Measurements from ENCODE around the gene ST3GAL5.

ST3GAL5 gene

GRCh38 chr2:85861180-85861579 lies 27.6 kb downstream of the ST3GAL5 start:
- Histone ChIP-seq H3K27ac (no peak overlapping the region), H3K4me3 (ENCODE audit: low read depth, low read length) (no peak overlapping the region), H3K79me2 (no peaks in the 10 kb centered on the region), H3K36me3 (ENCODE audit: control insufficient read depth, insufficient read depth, low read length) (no peaks in the 10 kb centered on the region), H2AFZ (no peak overlapping the region), H3K9ac (no peak overlapping the region), H3K27me3 (ENCODE audit: control insufficient read depth, insufficient read depth, low read length) (no peaks in the 10 kb centered on the region), H3K9me3 (ENCODE audit: control insufficient read depth, low read length) (no peaks in the 10 kb centered on the region), H3K4me1 (no peaks in the 10 kb centered on the region), H3K4me2 (ENCODE audit: low read length) (no peak overlapping the region)
- no peak for TF ChIP-seq CTCF (IDR thresholded peaks at IDR 0.05)

GRCh38 chr2:85858841-85859240 lies 29.9 kb downstream of the ST3GAL5 start:
- no peak for TF ChIP-seq CTCF (IDR thresholded peaks at IDR 0.05)
- H3K36me3 ChIP-seq (ENCODE audit: control insufficient read depth, insufficient read depth, low read length), result no peaks in the 10 kb centered on the region

GRCh38 chr2:85854897-85855296 lies 33.9 kb downstream of the ST3GAL5 start:
- no peaks in the 10 kb centered on the region for H3K4me1 ChIP-seq
- H3K79me2 ChIP-seq, result no peaks in the 10 kb centered on the region
- no peaks in the 10 kb centered on the region for H3K36me3 ChIP-seq (ENCODE audit: control insufficient read depth, insufficient read depth, low read length)
- no peaks in the 10 kb centered on the region for H3K27me3 ChIP-seq (ENCODE audit: control insufficient read depth, insufficient read depth, low read length)
- H3K4me3 ChIP-seq (ENCODE audit: low read depth, low read length), result no peak overlapping the region
- H2AFZ ChIP-seq, result no peak overlapping the region
- H3K4me2 ChIP-seq (ENCODE audit: low read length), result no peak overlapping the region
- H3K9ac ChIP-seq, result no peak overlapping the region
- H3K9me3 ChIP-seq (ENCODE audit: control insufficient read depth, low read length), result no peaks in the 10 kb centered on the region
- TF ChIP-seq CTCF (IDR thresholded peaks at IDR 0.05), result no peak
- no peak overlapping the region for H3K27ac ChIP-seq

More at GRCh38 chr2:85858841-85859240, 29.9 kb downstream of the ST3GAL5 start:
- no peaks in the 10 kb centered on the region for H3K4me1 ChIP-seq
- H3K9ac ChIP-seq, result no peak overlapping the region
- H3K9me3 ChIP-seq (ENCODE audit: control insufficient read depth, low read length), result no peaks in the 10 kb centered on the region
- no peak overlapping the region for H3K4me3 ChIP-seq (ENCODE audit: low read depth, low read length)
- H3K27ac ChIP-seq, result no peak overlapping the region
- no peaks in the 10 kb centered on the region for H3K27me3 ChIP-seq (ENCODE audit: control insufficient read depth, insufficient read depth, low read length)
- no peak overlapping the region for H2AFZ ChIP-seq
- H3K4me2 ChIP-seq (ENCODE audit: low read length), result no peak overlapping the region
- no peaks in the 10 kb centered on the region for H3K79me2 ChIP-seq

- no peak overlapping the region for H3K4me3 ChIP-seq (ENCODE audit: low read depth, low read length)
- no peak for TF ChIP-seq CTCF (IDR thresholded peaks at IDR 0.05)
Observed at GRCh38 chr2:85854166-85854509, 34.7 kb downstream of the ST3GAL5 start.

GRCh38 chr2:85853499-85854165 lies 35.2 kb downstream of the ST3GAL5 start:
- Histone ChIP-seq H3K4me3 (ENCODE audit: low read depth, low read length) (no peak overlapping the region), H3K4me2 (ENCODE audit: low read length) (no peak overlapping the region), H2AFZ (no peak overlapping the region)

More at GRCh38 chr2:85854166-85854509, 34.7 kb downstream of the ST3GAL5 start:
- Histone ChIP-seq H3K4me2 (ENCODE audit: low read length) (no peak overlapping the region), H3K79me2 (no peaks in the 10 kb centered on the region), H3K4me1 (no peaks in the 10 kb centered on the region), H3K9me3 (ENCODE audit: control insufficient read depth, low read length) (no peaks in the 10 kb centered on the region), H2AFZ (no peak overlapping the region), H3K36me3 (ENCODE audit: control insufficient read depth, insufficient read depth, low read length) (no peaks in the 10 kb centered on the region), H3K27me3 (ENCODE audit: control insufficient read depth, insufficient read depth, low read length) (no peaks in the 10 kb centered on the region), H3K9ac (no peak overlapping the region), H3K27ac (peak overlapping the region; percentile 42)

More at GRCh38 chr2:85853499-85854165, 35.2 kb downstream of the ST3GAL5 start:
- Histone ChIP-seq H3K36me3 (ENCODE audit: control insufficient read depth, insufficient read depth, low read length) (no peaks in the 10 kb centered on the region), H3K9ac (no peak overlapping the region), H3K27ac (peak overlapping the region; percentile 42), H3K4me1 (no peaks in the 10 kb centered on the region), H3K9me3 (ENCODE audit: control insufficient read depth, low read length) (no peaks in the 10 kb centered on the region), H3K27me3 (ENCODE audit: control insufficient read depth, insufficient read depth, low read length) (no peaks in the 10 kb centered on the region), H3K79me2 (no peaks in the 10 kb centered on the region)
- TF ChIP-seq CTCF (IDR thresholded peaks at IDR 0.05), result no peak
